ENCODE results near the gene CYP26B1. TPM values are rescaled to one million over a fixed set of nuclear protein-coding genes. Genes with fewer than 3 reads are reported as not detected.

CYP26B1 gene
- total RNA-seq, 2 donors from 2014 or later = 6.0 to 20.8 TPM

DNA sequence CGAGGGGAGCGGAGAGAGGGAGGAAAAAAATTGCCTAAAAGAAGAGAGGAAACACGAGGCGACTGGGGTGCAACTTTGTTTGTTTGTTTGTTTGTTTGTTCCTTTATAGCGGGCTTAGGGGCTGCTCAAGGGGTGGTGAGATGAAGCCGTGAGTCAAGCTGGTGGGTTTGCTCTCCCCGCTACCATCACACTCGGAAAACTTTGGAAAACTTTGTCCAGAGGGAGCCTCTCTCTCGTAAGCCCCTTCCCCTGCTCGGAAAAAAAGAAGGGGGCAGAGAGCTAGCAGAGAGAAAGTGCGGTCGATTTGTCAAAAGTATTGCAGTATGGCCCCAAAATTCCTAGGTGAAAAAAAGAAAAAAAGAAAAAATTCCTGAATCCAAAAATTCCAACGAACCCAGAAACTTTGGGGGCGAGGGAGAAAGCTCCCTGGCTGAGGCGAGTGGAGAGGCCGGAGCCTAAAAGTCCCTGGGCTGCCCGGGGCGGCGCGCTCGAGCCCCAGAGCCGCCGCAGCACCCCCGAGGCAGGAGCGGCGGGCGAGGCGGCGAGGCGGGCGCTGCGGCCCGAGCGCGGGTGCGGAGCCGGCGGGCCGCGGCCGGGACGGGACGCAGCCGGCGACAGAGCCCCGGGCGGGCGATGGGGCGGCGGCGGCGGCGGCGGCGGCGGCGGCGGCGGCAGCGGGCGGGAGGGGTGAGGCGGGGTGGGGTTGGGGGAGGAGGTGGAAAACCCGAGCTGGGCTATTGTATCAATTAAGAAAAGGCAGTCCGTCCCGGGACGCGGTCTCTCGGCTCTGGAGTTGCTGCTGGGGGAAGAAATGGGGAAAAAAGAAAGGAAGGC is 558 bp upstream of the CYP26B1 start:
- no peak overlapping the region for H3K27ac ChIP-seq
- no peaks in the 10 kb centered on the region for H3K27me3 ChIP-seq (replicated peaks; ENCODE audit: insufficient read depth)
- DNase-seq (ENCODE audit: low spot score) (no peak), ATAC-seq (ENCODE audit: insufficient number of reproducible peaks, low FRiP score, low read depth) (no peak)
- peak overlapping the region; percentile 83 for H3K4me3 ChIP-seq
- TF ChIP-seq, protein P1, sequence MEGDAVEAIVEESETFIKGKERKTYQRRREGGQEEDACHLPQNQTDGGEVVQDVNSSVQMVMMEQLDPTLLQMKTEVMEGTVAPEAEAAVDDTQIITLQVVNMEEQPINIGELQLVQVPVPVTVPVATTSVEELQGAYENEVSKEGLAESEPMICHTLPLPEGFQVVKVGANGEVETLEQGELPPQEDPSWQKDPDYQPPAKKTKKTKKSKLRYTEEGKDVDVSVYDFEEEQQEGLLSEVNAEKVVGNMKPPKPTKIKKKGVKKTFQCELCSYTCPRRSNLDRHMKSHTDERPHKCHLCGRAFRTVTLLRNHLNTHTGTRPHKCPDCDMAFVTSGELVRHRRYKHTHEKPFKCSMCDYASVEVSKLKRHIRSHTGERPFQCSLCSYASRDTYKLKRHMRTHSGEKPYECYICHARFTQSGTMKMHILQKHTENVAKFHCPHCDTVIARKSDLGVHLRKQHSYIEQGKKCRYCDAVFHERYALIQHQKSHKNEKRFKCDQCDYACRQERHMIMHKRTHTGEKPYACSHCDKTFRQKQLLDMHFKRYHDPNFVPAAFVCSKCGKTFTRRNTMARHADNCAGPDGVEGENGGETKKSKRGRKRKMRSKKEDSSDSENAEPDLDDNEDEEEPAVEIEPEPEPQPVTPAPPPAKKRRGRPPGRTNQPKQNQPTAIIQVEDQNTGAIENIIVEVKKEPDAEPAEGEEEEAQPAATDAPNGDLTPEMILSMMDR (IDR thresholded peaks at IDR 0.05) = no peak
- H3K9me3 ChIP-seq = no peaks in the 10 kb centered on the region
- H3K36me3 ChIP-seq = no peaks in the 10 kb centered on the region
- peaks cover 34 to 52% of the 10 kb centered on the region in 2 donors for H3K4me1 ChIP-seq (ENCODE audit: control insufficient read depth in 1 of 2, low read depth in 2 of 2)

DNA sequence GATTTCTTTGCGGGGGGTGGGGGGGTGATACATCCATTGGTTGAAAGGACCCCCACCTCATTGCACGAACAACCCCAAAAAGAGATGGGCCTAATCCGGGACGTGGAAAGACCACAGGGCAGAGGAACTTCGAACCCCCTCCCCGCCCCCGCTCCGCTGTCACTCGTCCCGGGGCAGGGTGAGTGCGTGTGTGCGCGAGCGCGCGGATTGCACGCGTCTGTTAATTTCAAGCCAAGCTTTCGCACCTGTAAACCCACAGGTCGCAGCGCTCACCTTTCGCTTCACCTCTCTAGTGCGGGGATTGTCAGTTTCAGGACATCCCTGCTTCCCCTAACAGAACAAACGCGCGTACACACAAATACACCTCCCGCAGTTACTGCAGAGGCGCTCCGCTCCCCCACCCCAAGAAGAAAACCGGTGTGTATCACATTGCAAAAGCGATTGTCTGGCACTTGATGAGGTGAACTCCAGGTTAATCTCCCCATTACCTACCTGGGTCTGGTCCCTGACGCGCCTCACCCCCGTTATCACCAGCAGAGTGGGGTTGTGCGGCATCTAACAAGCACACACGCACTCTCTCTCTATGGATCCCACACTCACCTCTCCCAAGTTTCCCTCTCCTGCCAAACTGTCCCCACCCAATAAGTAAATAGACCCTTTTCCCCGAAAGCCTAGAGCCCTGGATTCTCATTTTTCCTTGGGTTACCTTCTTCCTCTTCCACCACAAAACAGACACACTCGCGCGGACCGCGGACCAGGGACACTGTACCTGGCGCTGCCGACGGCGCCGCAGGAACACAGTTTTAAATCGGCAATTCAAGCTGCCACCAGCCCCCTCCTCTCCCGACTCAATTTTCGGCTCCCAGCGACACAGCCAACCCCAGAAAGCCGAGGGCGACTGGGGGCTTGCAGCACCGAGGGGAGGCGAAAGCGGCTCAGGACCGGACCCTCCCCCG is 1.0 kb downstream of the CYP26B1 start:
- Histone ChIP-seq H3K27me3 (replicated peaks; ENCODE audit: insufficient read depth) (no peaks in the 10 kb centered on the region), H3K27ac (peak overlapping the region; percentile 73 to 83), H3K4me3 (peak overlapping the region; percentile 83), H3K36me3 (no peaks in the 10 kb centered on the region), H3K4me1 (ENCODE audit: control insufficient read depth in 1 of 2, low read depth in 2 of 2) (peaks cover 39 to 64% of the 10 kb centered on the region in 2 donors), H3K9me3 (no peaks in the 10 kb centered on the region)
- ATAC-seq (ENCODE audit: insufficient number of reproducible peaks, low FRiP score, low read depth) (no peak), DNase-seq (ENCODE audit: low spot score) (no peak)
- TF ChIP-seq, protein P1 (IDR thresholded peaks at IDR 0.05) = no peak

DNA sequence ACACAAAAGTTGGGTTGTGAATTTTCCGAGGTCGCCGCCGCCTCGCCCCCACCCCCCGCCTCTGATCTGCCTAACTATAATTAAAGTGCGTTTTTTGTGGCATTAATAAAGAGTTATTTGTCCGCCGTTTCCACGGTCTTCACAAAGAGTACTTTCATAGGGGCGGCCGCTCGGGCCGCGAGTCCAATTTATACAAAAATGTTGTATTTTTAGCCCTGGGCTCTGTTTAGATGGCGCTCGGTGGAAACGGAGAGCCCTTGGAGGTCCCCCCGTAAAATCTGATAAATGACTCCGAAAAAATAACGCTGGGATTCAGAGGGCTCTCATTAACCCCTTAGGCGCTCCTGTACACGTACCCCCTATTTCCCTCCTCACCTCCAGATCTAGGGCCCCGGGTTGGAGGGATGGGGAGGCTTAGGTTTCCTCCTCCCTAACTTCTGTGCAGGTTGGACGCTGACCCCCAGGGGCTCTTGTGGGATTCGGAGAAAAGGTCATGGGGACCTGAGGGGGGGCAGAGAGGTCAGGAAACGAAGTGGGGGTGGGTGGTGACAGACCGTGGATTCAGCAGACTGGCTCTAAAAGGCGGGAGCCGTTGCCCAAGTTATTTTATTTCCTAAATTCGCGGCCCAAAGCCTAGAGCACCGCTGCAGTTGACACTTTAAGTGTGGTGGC is 1.9 kb downstream of the CYP26B1 start:
- DNase-seq (ENCODE audit: low spot score) (no peak), ATAC-seq (ENCODE audit: insufficient number of reproducible peaks, low FRiP score, low read depth) (no peak)
- TF ChIP-seq, protein P1 (IDR thresholded peaks at IDR 0.05) = no peak
- Histone ChIP-seq H3K36me3 (no peaks in the 10 kb centered on the region), H3K27ac (peak overlapping the region; percentile 73 to 83), H3K4me3 (peak overlapping the region; percentile 83), H3K9me3 (no peaks in the 10 kb centered on the region), H3K27me3 (replicated peaks; ENCODE audit: insufficient read depth) (no peaks in the 10 kb centered on the region), H3K4me1 (ENCODE audit: control insufficient read depth in 1 of 2, low read depth in 2 of 2) (peaks cover 41 to 72% of the 10 kb centered on the region in 2 donors)

DNA sequence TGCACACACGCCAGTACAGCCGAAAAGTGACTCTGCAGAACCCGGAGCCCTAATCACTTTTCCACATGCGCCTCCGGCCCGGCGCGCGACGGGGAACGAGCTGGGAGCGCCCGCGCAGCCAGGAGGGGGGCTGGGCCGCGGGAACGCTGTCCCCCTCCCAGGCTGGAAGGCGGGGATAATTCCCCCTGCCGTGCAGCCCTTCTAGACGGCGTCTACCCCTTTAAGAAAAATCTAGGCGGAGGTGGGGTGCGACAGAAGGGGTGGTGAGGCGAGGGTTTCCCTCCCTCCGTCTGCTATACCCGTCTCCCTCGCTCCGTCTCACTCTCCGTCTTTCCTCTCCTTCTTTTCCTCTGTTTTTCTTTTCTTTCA is 2.4 kb downstream of the CYP26B1 start:
- H3K27me3 ChIP-seq (replicated peaks; ENCODE audit: insufficient read depth) = no peaks in the 10 kb centered on the region
- ATAC-seq (ENCODE audit: insufficient number of reproducible peaks, low FRiP score, low read depth) (no peak), DNase-seq (ENCODE audit: low spot score) (no peak)
- H3K36me3 ChIP-seq = no peaks in the 10 kb centered on the region
- H3K9me3 ChIP-seq = no peaks in the 10 kb centered on the region
- H3K4me3 ChIP-seq = peak overlapping the region; percentile 83
- TF ChIP-seq, protein P1 (IDR thresholded peaks at IDR 0.05) = no peak
- H3K4me1 ChIP-seq (ENCODE audit: control insufficient read depth in 1 of 2, low read depth in 2 of 2) = peaks cover 46 to 78% of the 10 kb centered on the region in 2 donors
- peak overlapping the region; percentile 73 to 83 for H3K27ac ChIP-seq

Measured in thoracic aorta (tissue), 2 donors.